ENCODE results near the gene AKAP13. TPM values are rescaled to one million over a fixed set of nuclear protein-coding genes. Genes with fewer than 3 reads are reported as not detected.

AKAP13 gene
- polyA plus RNA-seq, 3 donors, result 79.6 to 92.8 (median 87.3) TPM

DNA sequence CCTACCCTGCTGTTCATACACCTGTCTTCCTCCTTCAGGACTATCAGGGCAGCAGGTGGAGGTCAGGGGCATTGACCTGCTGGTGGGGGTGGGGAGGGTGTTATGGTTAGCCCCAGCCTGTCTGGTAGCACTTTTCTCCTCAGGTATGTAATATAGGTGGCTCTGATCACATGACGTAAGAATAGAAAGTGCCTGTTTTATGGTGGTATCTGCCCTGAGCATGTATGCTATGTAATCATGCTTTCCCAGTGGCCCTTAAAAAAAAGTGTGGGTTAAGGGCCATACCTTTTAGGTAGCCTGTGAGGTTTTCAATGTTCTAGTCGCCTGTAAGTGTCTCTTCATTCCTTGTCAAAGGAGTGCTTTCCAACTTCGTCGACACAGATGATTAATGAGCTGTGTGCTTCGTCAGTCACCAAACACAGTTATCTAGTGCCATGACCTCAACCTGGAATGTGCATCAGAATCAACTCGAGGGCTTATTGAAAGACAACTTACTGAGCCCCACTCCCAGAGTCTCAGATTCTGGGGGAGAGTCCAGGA is 328.1 kb downstream of the AKAP13 start:
- DNase-seq (ENCODE audit: low read depth in 3 of 3, low spot score in 2 of 3), result no peak

DNA sequence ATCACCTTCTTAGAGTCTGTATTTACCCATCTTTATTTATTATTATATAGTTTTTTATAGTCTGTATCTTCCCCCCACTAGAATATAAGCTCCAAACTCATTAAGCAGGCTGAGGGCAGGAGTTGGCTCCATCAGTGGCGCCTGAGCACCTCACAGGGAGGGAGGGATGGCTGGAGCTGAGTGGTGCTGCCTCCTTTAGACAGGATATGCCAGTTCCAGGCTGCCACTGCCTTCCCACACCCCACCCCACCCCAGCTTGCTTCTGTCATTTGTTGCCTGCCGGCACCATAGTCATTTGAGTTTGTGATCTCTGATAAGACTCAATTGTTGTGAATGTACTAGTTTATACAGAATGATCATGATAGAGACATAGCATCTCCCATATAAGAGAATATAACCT is 328.8 kb downstream of the AKAP13 start:
- no peak for DNase-seq (ENCODE audit: low read depth in 3 of 3, low spot score in 2 of 3)

DNA sequence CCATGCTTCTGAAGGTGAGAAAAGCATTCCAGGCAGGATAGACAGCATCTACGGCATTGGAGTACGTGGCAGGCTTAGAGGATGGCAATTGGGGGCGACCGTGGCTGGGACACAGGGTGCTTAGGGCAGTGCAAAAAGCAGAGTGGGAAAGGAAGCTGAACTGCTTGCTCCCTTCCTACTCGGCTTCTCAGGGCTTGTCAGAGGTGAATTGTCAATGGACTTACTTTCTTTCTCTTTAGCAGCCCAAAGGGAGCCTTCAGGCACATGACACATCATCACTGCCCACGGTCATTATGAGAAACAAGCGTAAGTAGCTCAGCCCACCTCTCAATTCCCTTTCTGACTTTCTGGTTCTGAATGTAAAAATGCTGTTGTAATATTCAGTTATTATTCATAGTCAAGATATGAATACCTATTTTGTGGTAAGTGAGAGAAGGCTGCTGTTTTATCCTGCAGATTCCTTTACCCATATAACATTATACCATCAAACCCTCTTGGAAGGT is 330.0 kb downstream of the AKAP13 start:
- no peak for DNase-seq (ENCODE audit: low read depth in 3 of 3, low spot score in 2 of 3)

DNA sequence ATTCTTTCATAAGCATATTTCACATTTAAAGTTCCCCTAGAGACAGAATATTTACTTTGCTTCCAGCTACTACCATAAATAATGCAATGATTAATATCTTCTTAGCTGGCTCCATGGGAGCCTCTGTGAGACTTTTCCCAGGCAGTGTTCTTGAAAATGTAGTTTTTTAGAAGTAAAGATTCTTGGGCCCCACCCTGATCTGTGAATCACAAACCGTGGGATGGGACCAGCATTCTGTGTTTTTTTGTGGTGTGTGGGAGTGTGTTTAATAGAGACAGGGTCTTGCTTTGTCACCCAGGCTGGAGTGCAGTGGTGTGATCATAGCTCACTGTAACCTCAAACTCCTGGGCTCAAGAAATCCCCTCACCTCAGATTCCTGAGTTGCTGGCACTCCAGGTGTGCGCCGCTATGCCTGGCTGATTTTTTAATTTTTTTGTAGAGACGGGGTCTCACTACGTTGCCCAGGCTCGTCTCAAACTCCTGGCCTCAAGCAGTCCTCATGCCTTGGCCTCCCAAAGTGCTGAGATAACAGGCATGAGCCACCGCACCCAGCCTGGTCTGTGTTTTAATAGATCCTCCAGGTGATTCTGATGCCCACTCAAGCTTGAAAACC is 331.3 kb downstream of the AKAP13 start:
- no peak for DNase-seq (ENCODE audit: low read depth in 3 of 3, low spot score in 2 of 3)

DNA sequence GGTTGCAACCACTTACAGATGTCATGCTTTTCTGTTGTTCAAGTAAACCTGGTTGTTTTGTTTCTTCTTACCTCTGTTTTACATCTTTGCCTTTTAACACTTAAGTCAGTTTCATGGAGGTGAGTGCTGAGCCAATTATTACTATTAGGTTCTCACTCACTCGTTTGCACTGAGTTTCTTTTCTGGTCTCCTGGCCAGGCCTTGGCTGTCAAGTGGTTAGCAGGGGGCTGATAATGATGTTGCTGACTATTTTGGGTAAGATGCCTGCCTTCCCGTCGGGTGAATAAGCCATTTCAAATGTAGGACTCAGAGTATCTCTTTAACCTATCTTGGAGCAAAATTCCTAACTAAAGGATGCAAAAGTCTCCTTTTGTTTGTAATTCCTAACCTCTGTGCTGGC is 335.9 kb downstream of the AKAP13 start:
- no peak for DNase-seq (ENCODE audit: low read depth in 3 of 3, low spot score in 2 of 3)

DNA sequence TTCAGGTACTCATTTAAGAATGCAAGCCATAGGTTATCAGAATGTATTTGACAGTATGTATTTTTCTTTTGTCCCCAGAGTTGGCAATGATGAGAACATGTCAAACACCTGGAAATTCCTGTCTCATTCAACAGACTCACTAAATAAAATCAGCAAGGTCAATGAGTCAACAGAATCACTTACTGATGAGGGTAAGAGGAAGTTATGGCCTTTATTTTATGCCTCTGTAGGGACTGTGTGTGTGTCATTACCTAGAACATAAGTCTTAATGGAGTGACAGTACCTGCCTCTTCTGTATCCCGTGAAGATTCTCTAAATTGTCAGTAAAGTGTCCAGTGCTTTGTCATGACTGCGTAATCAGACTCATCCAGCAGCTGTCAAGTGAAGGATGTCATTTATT is 336.8 kb downstream of the AKAP13 start:
- DNase-seq (ENCODE audit: low read depth in 3 of 3, low spot score in 2 of 3), result no peak

DNA sequence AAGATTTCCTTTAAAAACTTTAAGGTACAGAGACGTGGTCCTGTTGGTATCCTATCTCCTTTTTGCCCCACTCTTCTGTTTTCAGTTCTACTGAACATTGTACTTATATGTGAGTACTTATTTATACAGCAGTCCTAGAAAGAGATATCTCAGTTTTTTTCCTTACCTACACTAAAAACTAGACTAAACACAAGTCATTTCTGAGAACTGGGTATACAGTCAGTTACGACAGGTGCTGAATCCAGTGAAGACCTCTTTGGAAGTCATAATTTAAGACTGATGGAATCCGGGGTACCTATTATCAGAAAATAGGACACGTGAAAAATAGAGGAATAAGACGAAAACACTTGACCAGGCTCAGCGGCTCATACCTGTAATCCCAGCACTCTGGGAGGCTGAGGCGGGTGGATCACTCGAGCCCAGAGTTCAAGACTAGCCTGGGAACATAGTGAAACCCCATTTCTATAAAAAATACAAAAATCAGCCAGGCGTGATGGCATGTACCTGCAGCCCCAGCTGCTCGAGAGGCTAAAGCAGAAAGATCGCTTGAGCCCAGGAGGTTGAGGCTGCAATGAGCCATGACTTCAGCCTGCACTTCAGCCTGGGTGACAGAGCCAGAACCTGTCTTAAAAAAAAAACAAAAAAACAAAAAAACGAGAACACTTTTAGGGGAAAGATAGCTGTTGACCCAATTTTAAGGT is 338.0 kb downstream of the AKAP13 start:
- DNase-seq (ENCODE audit: low read depth in 3 of 3, low spot score in 2 of 3), result no peak

DNA sequence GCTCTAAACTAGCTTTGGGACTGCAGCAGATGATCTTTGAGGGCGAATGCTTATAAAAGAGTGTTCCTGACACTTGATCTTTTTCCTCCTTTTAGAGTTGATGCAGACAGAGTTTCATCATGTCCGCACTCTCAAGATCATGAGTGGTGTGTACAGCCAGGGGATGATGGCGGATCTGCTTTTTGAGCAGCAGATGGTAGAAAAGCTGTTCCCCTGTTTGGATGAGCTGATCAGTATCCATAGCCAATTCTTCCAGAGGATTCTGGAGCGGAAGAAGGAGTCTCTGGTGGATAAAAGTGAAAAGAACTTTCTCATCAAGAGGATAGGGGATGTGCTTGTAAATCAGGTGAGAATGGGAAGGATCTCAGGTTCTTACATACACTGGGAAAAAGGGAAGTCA is 338.6 kb downstream of the AKAP13 start:
- DNase-seq (ENCODE audit: low read depth in 3 of 3, low spot score in 2 of 3), result no peak

DNA sequence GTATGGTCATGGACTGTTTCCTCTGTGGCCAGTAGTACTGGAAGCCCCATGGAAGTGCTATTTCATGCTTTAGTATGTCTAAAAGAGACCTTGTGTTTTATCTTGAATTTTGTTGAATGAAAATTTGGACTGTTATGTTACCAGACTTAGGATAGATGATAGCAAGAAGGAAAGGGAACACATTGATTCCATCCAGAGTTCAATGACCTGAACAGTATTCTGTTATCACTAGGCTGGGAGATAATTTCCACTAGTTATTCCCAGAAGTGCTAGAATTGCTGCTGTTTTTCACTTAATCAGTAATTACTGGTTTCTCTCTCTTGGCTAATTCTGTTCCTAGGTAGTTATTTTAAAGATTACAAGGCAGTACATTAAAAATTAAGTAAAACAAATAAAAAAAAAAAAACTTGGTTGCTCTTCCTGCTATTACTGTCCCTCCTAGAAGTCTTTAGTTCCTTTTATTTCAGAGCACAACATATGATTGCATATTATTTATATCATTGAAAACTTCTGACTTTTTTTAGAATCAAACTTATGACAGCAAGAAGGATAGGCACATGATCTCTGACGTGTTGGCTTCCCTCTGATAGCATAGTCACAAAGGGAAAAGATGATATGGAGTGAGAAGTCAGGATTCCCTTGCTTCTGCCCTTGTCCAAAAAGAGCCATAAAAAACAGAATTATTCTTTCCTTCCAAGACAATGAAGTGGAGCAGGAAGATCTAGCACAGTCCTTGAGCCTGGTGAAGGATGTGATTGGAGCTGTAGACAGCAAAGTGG is 342.2 kb downstream of the AKAP13 start:
- DNase-seq (ENCODE audit: low read depth in 3 of 3, low spot score in 2 of 3), result no peak

DNA sequence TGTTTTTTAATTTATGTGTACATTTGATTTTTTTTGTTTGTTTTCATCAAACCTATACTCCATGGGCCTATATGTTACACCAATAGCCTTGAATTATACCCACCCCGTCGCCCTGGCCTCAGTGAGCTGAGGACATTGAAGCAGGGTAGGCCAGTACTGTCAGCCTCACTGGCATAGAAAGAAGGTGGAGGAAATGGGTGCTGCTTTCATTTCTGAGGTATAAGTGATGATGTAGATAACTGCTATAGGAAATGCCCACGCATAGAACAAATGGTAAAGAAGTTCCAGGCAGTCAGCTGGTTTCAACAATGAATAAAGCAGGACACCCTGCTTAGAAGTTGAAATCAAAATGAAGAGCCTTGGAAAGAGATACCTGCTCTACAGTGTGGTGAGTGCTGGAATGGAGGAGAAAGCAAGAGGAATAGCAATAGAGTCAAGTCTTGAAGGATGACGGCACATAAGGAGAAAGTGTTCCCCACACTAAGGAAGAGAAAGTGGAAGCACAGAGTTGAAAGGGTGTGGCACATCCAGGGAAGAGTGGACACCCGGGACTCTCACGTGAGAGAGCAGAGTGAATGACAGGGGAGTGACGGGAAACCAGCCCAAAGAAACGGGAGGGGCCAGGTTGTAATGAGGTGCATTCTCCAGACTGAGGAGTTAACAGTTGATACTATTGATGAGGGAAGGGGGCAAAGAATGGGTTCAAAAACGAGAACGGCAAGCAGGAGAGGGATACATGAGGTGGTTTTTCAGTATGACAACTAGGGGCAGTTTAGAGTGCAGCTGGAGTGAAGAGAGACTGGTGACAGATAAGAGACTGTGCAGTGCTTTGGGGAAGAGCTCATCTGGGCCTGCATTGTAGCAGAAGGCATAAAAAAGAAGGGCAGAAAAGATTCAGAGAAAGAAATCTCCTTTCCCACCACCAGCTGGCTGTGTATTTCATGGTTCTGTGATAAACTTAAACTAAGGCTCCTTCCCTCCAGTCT is 343.9 kb downstream of the AKAP13 start:
- DNase-seq (ENCODE audit: low read depth in 3 of 3, low spot score in 2 of 3), result no peak

DNA sequence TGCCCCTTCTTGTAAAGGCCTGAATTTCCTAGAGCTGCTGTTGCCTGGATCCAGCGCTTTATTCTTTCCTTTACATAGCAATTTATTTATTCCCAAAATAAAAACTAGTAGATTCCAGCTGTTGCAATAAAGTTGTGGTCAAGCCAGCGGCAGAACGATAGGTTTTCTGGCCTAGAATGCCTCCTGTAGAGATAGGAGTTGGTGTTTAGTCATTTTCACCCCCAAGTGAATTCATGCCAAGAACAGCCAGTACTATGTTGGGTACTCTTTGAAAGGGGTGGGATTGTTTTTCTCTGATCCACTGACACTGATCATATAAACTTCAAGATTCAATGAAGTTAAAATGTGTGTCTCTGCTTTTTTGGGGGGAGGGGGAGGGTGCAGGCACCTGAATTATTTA is 344.6 kb downstream of the AKAP13 start:
- no peak for DNase-seq (ENCODE audit: low read depth in 3 of 3, low spot score in 2 of 3)

DNA sequence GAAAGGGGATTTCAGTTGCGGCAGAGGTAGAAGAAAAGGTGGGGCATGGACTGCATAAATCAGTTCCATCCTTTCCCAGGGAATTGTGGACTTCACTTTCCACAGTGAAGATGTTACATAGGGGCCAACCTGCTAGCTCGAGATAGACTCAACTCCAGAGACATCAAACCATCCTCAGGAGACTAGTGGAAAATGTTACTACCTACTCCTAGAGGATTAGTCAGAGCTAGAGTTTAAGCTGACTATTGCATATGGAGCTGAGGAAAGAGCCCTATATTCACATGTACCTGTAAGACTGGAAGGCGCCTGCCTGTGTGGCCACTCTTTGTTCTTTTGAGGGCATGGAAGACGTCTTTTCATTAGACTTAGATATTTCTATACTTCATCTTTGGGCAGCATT is 345.2 kb downstream of the AKAP13 start:
- DNase-seq (ENCODE audit: low read depth in 3 of 3, low spot score in 2 of 3), result no peak

DNA sequence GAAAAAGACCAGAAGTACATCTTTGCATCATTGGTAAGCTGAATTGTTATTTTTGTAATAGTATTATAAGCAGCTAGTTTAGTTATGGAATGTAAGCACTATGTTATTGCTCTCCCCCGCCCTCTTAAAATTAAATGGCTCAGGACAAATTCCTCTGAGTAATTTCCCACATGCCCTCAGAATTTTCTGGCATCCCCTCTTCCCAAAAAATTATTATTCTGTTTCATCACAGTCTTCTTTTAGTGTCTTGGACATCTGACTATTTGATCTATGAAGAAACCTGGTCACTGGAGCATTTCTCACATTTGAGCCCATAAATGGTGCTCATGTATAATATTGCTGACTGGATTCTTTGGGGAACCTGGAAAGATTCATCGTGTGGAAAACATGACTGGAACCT is 346.1 kb downstream of the AKAP13 start:
- no peak for DNase-seq (ENCODE audit: low read depth in 3 of 3, low spot score in 2 of 3)

DNA sequence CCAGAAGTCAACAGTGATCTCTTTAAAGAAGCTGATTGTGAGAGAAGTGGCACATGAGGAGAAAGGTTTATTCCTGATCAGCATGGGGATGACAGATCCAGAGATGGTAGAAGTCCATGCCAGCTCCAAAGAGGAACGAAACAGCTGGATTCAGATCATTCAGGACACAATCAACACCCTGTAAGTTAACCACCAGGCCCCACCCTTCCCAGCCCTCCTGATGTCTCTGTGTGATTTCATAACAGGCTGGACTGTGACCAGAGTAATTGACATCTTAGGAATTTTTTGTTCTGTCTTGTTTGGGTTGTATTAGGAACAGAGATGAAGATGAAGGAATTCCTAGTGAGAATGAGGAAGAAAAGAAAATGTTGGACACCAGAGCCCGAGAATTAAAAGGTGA is 346.7 kb downstream of the AKAP13 start:
- DNase-seq (ENCODE audit: low read depth in 3 of 3, low spot score in 2 of 3), result no peak

DNA sequence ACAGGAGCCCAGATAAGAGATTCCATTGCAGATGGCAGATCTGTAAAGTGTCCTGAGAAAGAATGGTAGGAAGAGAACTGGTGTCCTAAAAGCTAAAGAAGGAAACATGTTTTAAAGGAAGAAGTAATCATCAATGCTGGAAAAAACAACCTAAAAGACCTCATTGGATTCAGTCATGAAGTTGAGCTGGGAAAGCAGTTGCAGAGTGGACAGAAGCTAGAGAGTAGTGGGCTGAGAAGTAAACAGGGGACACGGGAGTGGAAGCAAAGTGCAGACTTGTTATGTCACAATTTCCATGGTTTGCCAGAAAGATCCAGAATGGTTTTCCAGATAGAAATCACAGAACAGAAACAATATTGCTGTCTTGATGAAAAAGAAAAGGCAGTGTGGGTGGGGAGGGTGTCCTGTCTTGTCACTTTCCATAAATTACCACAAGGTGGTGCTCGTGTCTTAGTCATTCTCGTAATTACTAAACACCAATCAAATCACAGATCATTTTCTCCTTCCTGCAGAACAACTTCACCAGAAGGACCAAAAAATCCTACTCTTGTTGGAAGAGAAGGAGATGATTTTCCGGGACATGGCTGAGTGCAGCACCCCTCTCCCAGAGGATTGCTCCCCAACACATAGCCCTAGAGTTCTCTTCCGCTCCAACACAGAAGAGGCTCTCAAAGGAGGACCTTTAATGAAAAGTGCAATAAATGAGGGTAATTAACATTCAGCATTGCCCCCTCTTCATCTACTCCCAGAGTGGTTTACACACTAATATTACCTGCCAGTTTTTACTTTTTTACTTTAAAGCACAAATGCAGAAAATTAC is 349.8 kb downstream of the AKAP13 start:
- DNase-seq (ENCODE audit: low read depth in 3 of 3, low spot score in 2 of 3), result peak in 1 of 3 donors; percentile 54

DNA sequence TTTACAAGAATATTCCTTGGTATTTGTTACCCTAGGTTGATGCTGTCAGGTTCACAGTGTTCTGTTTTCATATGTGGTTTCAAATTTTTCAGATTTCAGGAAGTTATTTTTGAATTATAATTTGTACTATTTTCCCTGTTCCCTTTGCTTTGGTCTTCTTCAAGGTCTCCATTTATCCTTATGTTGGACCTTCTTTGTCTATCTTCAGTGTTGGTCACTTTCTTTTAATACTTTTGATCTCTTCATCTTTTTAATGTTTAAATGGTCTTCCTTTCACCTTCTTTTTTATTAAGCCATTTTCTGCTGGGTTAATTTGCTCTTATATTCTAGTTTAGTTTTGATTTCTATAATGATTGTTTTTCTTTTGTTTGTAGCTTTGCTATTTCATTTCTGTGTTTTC is 353.0 kb downstream of the AKAP13 start:
- DNase-seq (ENCODE audit: low read depth in 3 of 3, low spot score in 2 of 3), result no peak

DNA sequence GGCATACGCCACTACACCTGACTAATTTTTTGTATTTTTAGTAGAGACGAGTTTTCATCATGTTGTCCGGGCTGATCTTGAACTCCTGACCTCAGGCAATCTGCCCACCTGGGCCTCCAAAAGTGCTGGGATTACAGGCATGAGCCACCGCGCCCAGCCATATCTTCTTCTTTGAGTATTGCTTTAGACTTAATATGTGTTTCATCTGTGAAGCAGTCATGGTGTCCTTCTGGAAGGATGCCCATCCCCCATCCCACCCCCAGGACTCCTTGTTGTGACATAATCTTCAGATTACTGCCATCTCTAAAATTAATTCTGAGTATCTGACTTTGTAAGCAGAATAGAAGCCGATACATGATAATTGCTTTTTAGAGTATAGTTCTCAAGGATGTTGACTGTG is 356.7 kb downstream of the AKAP13 start:
- no peak for DNase-seq (ENCODE audit: low read depth in 3 of 3, low spot score in 2 of 3)

DNA sequence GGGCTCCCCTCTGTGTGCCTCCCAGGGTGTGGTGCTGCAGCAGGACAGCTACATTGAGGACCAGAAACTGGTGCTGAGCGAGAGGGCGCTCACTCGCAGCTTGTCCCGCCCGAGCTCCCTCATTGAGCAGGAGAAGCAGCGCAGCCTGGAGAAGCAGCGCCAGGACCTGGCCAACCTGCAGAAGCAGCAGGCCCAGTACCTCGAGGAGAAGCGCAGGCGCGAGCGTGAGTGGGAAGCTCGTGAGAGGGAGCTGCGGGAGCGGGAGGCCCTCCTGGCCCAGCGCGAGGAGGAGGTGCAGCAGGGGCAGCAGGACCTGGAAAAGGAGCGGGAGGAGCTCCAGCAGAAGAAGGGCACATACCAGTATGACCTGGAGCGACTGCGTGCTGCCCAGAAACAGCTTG is 360.6 kb downstream of the AKAP13 start:
- DNase-seq (ENCODE audit: low read depth in 3 of 3, low spot score in 2 of 3), result no peak

DNA sequence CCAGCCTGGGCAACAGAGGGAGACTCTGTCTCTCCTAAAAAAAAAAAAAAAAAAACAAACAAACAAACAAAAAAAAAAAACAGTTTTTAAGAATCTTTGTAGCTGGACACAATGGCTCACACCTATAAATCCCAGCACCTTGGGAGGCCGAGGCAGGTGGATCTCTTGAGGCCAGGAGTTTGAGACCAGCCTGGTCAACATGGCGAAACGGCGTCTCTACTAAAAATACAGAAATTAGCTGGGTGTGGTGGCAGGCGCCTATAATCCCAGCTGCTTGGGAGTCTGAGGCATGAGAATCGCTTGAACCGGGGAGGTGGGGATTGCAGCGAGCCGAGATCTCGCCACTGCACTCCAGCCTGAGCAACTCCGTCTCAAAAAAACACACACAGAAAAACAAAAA is 361.3 kb downstream of the AKAP13 start:
- DNase-seq (ENCODE audit: low read depth in 3 of 3, low spot score in 2 of 3), result no peak
